ENCODE data around the gene COA3.

DNA sequence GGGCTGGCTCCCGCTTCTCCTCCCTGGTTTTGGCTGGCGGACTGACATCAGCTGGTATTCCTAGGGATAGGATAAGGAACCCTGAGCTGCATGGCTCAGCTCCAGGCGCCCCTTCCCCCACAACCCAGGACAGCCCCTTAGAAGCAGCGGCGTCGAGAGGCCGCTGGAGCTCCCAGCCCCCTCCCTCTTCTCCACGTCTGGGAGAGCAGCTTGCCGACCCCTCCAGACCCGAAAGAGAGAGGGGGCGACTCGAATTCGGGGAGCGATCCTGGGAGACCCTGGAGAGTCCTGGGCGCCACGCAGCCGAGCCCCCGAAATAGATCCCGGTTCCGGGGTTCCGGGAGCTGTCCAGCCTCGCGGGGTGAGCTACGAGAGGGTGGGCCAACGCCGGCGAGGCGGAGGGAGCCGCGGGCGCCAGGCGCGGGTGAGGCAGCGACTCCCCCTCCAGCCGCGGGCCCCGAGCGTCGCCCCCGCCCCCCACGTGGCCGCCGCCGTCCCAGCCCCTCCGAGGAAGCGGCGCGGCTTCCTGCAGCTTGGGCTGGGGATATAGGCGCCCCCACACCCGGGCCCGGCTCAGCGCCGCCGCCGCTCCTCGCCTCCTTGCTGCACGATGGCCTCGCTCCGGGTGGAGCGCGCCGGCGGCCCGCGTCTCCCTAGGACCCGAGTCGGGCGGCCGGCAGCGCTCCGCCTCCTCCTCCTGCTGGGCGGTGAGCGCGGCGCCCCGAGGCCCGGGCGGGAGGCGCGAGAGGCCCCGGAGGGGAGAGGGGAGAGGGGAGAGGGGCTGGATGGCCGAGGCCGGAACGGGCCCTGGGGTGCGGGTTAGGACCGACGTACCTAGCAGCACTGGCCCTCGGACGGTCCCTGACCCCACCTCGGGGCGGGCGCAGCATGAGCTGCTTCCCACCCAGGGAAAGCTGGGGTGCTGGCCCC lies 37.6 kb downstream of the COA3 start, which contains the start of gene RAMP2:
- TF ChIP-seq POLR2AphosphoS5 (IDR thresholded peaks at IDR 0.05; ENCODE audit: low read depth) (no peak), CTCF (conservative IDR thresholded peaks at IDR 0.05; ENCODE audit: low read depth in 2 of 2) (no peak), EZH2 (IDR thresholded peaks at IDR 0.05; ENCODE audit: low read depth, unreplicated experiment) (no peak), EZH2phosphoT487 (IDR thresholded peaks at IDR 0.05; ENCODE audit: unreplicated experiment) (no peak)
- TF ChIP-seq, protein P1, sequence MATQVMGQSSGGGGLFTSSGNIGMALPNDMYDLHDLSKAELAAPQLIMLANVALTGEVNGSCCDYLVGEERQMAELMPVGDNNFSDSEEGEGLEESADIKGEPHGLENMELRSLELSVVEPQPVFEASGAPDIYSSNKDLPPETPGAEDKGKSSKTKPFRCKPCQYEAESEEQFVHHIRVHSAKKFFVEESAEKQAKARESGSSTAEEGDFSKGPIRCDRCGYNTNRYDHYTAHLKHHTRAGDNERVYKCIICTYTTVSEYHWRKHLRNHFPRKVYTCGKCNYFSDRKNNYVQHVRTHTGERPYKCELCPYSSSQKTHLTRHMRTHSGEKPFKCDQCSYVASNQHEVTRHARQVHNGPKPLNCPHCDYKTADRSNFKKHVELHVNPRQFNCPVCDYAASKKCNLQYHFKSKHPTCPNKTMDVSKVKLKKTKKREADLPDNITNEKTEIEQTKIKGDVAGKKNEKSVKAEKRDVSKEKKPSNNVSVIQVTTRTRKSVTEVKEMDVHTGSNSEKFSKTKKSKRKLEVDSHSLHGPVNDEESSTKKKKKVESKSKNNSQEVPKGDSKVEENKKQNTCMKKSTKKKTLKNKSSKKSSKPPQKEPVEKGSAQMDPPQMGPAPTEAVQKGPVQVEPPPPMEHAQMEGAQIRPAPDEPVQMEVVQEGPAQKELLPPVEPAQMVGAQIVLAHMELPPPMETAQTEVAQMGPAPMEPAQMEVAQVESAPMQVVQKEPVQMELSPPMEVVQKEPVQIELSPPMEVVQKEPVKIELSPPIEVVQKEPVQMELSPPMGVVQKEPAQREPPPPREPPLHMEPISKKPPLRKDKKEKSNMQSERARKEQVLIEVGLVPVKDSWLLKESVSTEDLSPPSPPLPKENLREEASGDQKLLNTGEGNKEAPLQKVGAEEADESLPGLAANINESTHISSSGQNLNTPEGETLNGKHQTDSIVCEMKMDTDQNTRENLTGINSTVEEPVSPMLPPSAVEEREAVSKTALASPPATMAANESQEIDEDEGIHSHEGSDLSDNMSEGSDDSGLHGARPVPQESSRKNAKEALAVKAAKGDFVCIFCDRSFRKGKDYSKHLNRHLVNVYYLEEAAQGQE (IDR thresholded peaks at IDR 0.05; ENCODE audit: unreplicated experiment) = peak; percentile 70

Data from GM23338 (cell line).